ENCODE measurements around the gene OBSCN. TPM values are rescaled to one million over a fixed set of nuclear protein-coding genes. Genes with fewer than 3 reads are reported as not detected.

The OBSCN gene
- total and polyA plus RNA-seq, 2 of the 13 experiments (the other 11 are each of a cell fraction or from before 2014, with no cell fraction given): 0.20 TPM

DNA sequence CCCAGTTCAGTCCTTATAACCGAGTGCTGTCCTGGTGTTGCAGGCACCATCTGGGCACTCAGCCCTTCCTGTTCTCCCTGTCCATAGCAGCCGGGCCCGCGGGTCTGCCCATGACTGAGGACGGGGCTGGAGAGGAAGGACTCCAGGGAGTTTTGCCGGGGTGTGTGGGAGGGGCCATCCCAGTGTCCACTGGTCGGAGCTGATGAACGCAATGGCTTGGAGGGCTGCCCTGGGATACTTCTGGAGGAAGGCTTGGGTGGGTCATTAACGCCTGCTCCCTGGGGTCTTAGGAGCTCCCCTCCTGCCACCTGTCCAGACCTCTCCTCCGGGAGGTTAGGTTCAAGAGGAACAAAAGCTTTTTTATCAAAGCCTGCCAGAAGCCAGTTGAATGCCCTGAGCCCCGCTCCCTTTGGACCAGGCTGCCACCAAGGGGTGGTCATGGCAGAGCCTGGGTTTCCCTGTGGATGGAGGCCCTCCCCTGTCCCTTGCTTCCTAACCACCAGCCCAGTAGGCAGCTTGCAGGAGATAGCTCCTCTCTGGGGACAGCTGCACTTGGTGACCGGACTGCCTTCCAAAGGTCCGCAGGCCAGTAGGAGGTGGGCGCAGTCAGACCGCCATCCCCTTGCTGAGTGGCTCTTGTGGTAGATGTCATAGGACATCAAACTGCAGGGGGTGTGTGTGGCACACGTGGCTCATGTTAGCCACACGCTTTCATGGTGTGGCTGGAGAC, 137.5 kb downstream of the OBSCN start (continued):
- TF ChIP-seq, protein P1, sequence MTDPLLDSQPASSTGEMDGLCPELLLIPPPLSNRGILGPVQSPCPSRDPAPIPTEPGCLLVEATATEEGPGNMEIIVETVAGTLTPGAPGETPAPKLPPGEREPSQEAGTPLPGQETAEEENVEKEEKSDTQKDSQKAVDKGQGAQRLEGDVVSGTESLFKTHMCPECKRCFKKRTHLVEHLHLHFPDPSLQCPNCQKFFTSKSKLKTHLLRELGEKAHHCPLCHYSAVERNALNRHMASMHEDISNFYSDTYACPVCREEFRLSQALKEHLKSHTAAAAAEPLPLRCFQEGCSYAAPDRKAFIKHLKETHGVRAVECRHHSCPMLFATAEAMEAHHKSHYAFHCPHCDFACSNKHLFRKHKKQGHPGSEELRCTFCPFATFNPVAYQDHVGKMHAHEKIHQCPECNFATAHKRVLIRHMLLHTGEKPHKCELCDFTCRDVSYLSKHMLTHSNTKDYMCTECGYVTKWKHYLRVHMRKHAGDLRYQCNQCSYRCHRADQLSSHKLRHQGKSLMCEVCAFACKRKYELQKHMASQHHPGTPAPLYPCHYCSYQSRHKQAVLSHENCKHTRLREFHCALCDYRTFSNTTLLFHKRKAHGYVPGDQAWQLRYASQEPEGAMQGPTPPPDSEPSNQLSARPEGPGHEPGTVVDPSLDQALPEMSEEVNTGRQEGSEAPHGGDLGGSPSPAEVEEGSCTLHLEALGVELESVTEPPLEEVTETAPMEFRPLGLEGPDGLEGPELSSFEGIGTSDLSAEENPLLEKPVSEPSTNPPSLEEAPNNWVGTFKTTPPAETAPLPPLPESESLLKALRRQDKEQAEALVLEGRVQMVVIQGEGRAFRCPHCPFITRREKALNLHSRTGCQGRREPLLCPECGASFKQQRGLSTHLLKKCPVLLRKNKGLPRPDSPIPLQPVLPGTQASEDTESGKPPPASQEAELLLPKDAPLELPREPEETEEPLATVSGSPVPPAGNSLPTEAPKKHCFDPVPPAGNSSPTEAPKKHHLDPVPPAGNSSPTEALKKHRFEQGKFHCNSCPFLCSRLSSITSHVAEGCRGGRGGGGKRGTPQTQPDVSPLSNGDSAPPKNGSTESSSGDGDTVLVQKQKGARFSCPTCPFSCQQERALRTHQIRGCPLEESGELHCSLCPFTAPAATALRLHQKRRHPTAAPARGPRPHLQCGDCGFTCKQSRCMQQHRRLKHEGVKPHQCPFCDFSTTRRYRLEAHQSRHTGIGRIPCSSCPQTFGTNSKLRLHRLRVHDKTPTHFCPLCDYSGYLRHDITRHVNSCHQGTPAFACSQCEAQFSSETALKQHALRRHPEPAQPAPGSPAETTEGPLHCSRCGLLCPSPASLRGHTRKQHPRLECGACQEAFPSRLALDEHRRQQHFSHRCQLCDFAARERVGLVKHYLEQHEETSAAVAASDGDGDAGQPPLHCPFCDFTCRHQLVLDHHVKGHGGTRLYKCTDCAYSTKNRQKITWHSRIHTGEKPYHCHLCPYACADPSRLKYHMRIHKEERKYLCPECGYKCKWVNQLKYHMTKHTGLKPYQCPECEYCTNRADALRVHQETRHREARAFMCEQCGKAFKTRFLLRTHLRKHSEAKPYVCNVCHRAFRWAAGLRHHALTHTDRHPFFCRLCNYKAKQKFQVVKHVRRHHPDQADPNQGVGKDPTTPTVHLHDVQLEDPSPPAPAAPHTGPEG (CRISPR knock-in tag; IDR thresholded peaks at IDR 0.05): no peak
- TF ChIP-seq KDM1A (CRISPR knock-in tag; IDR thresholded peaks at IDR 0.05): no peak
- TF ChIP-seq, protein P2, sequence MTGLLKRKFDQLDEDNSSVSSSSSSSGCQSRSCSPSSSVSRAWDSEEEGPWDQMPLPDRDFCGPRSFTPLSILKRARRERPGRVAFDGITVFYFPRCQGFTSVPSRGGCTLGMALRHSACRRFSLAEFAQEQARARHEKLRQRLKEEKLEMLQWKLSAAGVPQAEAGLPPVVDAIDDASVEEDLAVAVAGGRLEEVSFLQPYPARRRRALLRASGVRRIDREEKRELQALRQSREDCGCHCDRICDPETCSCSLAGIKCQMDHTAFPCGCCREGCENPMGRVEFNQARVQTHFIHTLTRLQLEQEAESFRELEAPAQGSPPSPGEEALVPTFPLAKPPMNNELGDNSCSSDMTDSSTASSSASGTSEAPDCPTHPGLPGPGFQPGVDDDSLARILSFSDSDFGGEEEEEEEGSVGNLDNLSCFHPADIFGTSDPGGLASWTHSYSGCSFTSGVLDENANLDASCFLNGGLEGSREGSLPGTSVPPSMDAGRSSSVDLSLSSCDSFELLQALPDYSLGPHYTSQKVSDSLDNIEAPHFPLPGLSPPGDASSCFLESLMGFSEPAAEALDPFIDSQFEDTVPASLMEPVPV (CRISPR knock-in tag; IDR thresholded peaks at IDR 0.05): no peak

DNA sequence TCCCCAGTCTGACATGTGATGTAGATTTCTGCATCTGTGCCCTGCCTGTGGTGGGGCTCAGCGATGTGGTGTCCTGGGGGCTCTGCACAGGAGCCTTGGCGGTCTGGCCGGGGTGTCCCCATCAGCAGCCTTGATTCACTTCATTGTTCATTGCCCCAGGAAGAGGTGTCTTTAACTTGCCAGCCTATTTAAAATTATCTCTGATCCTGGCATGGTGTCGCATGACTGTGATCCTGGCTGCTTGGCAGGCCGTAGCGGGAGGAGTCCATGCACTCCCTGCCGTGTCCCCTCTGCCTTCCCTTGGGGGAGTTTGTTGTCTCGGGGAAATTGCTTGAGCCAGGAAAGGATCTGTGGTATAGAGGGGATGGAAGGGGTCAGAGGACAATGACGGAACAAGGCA, 138.9 kb downstream of the OBSCN start:
- ChIA-PET CTCF (ENCODE audit: low intra/inter-chr PET ratio, low total read pairs) (no interaction called here), POLR2A (no interaction called here)
- Histone ChIP-seq H3K9ac (ENCODE audit: insufficient read depth, low read depth, low read length) (no peak overlapping the region), H3K27ac (ENCODE audit: extremely low read length, insufficient read depth, low read length) (no peak overlapping the region), H3K36me3 (replicated peaks in 1 of 2; ENCODE audit: control insufficient read depth in 1 of 2, insufficient read depth in 2 of 2, low read length in 2 of 2) (no peaks in the 10 kb centered on the region), H3K4me1 (ENCODE audit: insufficient read depth, low read length) (no peaks in the 10 kb centered on the region), H3K79me2 (ENCODE audit: insufficient read depth, low read length) (no peaks in the 10 kb centered on the region), H3K4me2 (ENCODE audit: low read depth, low read length) (no peak overlapping the region), H3K4me3 (replicated peaks in 1 of 3; ENCODE audit: insufficient read depth in 1 of 3, low read depth in 2 of 3, low read length in 3 of 3) (no peak overlapping the region), H3K9me3 (ENCODE audit: low read length) (no peaks in the 10 kb centered on the region), H4K20me1 (ENCODE audit: insufficient read depth, low read length) (no peaks in the 10 kb centered on the region), H2AFZ (ENCODE audit: low read length) (no peak overlapping the region), H3K27me3 (ENCODE audit: control insufficient read depth in 1 of 2, insufficient read depth in 2 of 2, low read length in 2 of 2) (peaks cover 3 to 36% of the 10 kb centered on the region in 2 experiments; a peak in 4 of 5 replicates)
- FAIRE-seq: no peak
- in situ Hi-C loops (cut with HindIII; ENCODE audit: extremely low pct_ligation_motif_present, low pct_unique_long_range_greater_than_20kb) (no loop called here), intact Hi-C loops (cut with micrococcal nuclease; ENCODE audit: unreplicated experiment) (no loop called here)
- BruUV-seq (replicated peaks): no TSS peak
- ATAC-seq: no peak
- no peak for DNase-seq (ENCODE audit: low spot score)
- 35% methylated on average over 6 of the region's 9 CpGs for WGBS (ENCODE audit: low lambda C conversion rate)
- TF ChIP-seq ATF1 (CRISPR knock-in tag; IDR thresholded peaks at IDR 0.05) (no peak), DNMT1 (CRISPR knock-in tag; IDR thresholded peaks at IDR 0.05) (no peak), SP1 (IDR thresholded peaks at IDR 0.05) (no peak), SP1 (CRISPR knock-in tag; IDR thresholded peaks at IDR 0.05) (no peak), ZBTB38 (CRISPR knock-in tag; IDR thresholded peaks at IDR 0.05) (no peak)
